MM.1S (cell line): ENCODE measurements around the gene DMRT3.

Experiments used
- EZH2 ChIP-seq: fragments of 300-600 bp; sonication (generic); optimal IDR thresholded peaks from 2 replicates; pipeline ENCODE3; 2017; ENCODE audit warnings: low read depth, mild to moderate bottlenecking, antibody characterized with exemption, low read length, mixed read lengths
- TF ChIP-seq, protein P1 (sequence below): fragments of 300-600 bp; sonication (generic); IDR thresholded peaks from 2 replicates; pipeline ENCODE4 v1.5.1; 2016; ENCODE audit warnings: antibody characterized with exemption, low read length, mixed read lengths

DNA sequence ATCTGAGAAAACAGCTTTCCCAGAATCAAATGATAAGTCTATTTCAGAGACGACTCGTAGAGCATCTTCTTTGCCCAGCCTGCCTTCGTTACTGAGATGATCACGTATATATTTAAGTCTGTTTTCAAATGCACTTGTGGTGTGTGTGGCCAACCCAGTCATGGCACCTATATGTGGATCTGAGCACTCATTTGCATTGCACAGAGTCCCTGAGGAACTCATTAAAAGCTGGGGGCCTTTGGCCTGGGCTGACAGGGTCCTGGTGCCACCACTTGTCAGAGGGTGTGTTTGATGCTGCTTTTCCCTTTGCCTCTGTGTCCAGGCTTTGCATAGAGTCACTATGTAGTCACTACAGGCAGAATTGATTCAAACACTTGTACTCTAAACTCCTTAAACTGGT, 17.4 kb upstream of the DMRT3 start:
- TF ChIP-seq EZH2: no peak
- TF ChIP-seq, protein P1, sequence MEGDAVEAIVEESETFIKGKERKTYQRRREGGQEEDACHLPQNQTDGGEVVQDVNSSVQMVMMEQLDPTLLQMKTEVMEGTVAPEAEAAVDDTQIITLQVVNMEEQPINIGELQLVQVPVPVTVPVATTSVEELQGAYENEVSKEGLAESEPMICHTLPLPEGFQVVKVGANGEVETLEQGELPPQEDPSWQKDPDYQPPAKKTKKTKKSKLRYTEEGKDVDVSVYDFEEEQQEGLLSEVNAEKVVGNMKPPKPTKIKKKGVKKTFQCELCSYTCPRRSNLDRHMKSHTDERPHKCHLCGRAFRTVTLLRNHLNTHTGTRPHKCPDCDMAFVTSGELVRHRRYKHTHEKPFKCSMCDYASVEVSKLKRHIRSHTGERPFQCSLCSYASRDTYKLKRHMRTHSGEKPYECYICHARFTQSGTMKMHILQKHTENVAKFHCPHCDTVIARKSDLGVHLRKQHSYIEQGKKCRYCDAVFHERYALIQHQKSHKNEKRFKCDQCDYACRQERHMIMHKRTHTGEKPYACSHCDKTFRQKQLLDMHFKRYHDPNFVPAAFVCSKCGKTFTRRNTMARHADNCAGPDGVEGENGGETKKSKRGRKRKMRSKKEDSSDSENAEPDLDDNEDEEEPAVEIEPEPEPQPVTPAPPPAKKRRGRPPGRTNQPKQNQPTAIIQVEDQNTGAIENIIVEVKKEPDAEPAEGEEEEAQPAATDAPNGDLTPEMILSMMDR: no peak
